Osteocyte (in vitro differentiated cells): ENCODE data around the gene SAP30BP. TPM values are rescaled to one million over a fixed set of nuclear protein-coding genes. Genes with fewer than 3 reads are reported as not detected.

Experiments
- DNase-seq: peaks from one replicate; pipeline ENCODE4 v3.0.0; 2021; ENCODE audit warnings: mixed read lengths; ENCODE audit not compliant: unreplicated experiment; ENCODE audit errors: extremely low spot score
- H3K27ac Mint-ChIP-seq: one replicate; pipeline ENCODE4 v1.8.0; 2021; ENCODE audit warnings: mild to moderate bottlenecking, mixed read lengths; ENCODE audit not compliant: unreplicated experiment
- H3K27me3 Mint-ChIP-seq: one replicate; pipeline ENCODE4 v1.8.0; 2021; ENCODE audit warnings: mixed read lengths; ENCODE audit not compliant: unreplicated experiment
- H3K36me3 Mint-ChIP-seq: one replicate; pipeline ENCODE4 v1.8.0; 2021; ENCODE audit warnings: mixed read lengths; ENCODE audit not compliant: unreplicated experiment
- H3K4me1 Mint-ChIP-seq: one replicate; pipeline ENCODE4 v1.8.0; 2021; ENCODE audit warnings: mixed read lengths; ENCODE audit not compliant: unreplicated experiment
- H3K4me3 Mint-ChIP-seq: one replicate; pipeline ENCODE4 v1.8.0; 2021; ENCODE audit warnings: mild to moderate bottlenecking, moderate library complexity, mixed read lengths; ENCODE audit not compliant: unreplicated experiment
- H3K9me3 Mint-ChIP-seq: one replicate; pipeline ENCODE4 v1.8.0; 2021; ENCODE audit warnings: mixed read lengths; ENCODE audit not compliant: unreplicated experiment
- total RNA-seq: library from RNA; stranded (reverse); gene quantifications from 2 replicates; pipeline ENCODE4 v1.2.1, GENCODE V29; 2021
- TF ChIP-seq, protein P1 (sequence below): fragments of 200-600 bp; sonication (generic); IDR thresholded peaks from 2 replicates; pipeline ENCODE4 v1.5.0; 2021; ENCODE audit warnings: antibody characterized with exemption, mild to moderate bottlenecking, moderate library complexity

The SAP30BP gene
- total RNA-seq, 1 donor from 2014 or later = 103 TPM

DNA sequence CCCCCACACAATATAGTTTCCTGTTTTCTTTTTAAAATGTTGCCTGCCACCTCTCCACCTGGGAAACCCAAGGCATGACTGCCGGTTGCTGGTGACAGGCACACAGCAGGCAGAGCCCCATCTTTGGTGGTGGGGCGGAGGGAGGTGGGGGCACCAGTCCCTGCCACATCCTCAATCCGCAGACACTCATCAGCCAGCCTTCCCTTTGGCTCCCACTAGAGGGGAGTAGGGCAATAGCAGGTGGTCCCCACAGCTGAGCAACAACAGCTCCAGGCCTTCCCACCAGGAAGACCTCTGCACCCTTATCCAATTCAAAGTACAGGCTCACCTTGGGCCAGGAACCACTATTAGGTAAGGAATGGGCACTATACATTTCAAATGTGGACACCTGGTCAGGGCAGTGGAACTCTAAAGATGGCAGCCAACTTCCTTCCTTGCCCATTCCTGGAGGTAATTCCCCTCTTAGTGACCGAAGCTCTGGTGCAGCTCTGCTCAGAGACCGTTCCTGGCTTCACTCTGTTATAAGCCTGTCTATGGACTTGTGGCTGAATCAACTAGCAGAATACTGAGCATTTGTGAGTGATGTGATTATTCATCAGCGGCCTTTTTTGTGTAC lies 14.1 kb upstream of the SAP30BP start:
- no peak for DNase-seq
- H3K27ac Mint-ChIP-seq = no peak overlapping the region
- TF ChIP-seq, protein P1, sequence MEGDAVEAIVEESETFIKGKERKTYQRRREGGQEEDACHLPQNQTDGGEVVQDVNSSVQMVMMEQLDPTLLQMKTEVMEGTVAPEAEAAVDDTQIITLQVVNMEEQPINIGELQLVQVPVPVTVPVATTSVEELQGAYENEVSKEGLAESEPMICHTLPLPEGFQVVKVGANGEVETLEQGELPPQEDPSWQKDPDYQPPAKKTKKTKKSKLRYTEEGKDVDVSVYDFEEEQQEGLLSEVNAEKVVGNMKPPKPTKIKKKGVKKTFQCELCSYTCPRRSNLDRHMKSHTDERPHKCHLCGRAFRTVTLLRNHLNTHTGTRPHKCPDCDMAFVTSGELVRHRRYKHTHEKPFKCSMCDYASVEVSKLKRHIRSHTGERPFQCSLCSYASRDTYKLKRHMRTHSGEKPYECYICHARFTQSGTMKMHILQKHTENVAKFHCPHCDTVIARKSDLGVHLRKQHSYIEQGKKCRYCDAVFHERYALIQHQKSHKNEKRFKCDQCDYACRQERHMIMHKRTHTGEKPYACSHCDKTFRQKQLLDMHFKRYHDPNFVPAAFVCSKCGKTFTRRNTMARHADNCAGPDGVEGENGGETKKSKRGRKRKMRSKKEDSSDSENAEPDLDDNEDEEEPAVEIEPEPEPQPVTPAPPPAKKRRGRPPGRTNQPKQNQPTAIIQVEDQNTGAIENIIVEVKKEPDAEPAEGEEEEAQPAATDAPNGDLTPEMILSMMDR = peak; percentile 73
- H3K9me3 Mint-ChIP-seq = no peaks in the 10 kb centered on the region
- no peaks in the 10 kb centered on the region for H3K27me3 Mint-ChIP-seq
- H3K4me1 Mint-ChIP-seq = no peaks in the 10 kb centered on the region
- H3K4me3 Mint-ChIP-seq = no peak overlapping the region
- peaks cover 28% of the 10 kb centered on the region for H3K36me3 Mint-ChIP-seq

DNA sequence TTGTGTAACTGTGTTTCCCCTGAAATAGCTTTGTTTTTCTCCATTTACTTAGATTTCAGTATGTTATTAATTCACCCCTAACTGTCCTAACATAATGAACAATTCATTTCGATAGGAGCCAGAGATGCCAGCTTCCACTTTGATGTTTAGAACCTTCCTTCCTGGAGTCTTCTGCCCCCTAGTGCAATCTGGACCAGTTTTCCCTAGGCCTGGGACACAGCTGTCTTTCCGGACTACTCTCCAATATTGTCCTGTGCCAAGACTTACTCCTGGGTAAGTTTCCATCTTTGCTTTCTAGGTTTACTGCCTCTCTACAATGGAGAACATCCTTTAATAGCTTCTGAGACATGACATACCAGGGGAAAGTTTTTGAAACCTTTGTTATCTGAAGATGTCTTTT lies 13.0 kb upstream of the SAP30BP start:
- no peak overlapping the region for H3K4me3 Mint-ChIP-seq
- no peaks in the 10 kb centered on the region for H3K4me1 Mint-ChIP-seq
- H3K27me3 Mint-ChIP-seq = no peaks in the 10 kb centered on the region
- H3K27ac Mint-ChIP-seq = peak overlapping the region; percentile 2
- H3K36me3 Mint-ChIP-seq = peaks cover 22% of the 10 kb centered on the region
- H3K9me3 Mint-ChIP-seq = no peaks in the 10 kb centered on the region
- TF ChIP-seq, protein P1 = peak; percentile 12
- DNase-seq = no peak

DNA sequence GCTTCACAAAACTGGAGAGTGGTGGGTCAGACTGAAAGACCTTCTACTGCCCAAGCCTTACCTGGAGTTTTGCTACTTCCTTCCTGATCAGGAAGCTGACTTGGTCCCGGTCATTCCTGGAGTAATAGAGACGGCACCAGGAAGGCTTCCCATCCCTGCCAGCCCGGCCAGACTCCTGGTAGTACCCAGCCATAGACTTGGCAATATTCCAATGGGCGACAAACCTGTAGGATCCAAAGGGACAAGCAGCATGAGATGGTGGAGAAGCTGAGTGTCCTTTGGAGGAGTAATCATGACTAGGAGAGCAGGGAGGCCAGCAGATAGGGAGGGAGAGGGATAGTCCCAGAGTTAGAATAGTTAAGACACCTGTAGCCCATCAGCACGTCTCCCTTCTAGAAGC lies 8.9 kb upstream of the SAP30BP start:
- no peak overlapping the region for H3K4me3 Mint-ChIP-seq
- H3K4me1 Mint-ChIP-seq = no peaks in the 10 kb centered on the region
- H3K27ac Mint-ChIP-seq = no peak overlapping the region
- no peaks in the 10 kb centered on the region for H3K27me3 Mint-ChIP-seq
- peaks cover 8% of the 10 kb centered on the region for H3K36me3 Mint-ChIP-seq
- TF ChIP-seq, protein P1 = no peak
- no peaks in the 10 kb centered on the region for H3K9me3 Mint-ChIP-seq
- DNase-seq = no peak

DNA sequence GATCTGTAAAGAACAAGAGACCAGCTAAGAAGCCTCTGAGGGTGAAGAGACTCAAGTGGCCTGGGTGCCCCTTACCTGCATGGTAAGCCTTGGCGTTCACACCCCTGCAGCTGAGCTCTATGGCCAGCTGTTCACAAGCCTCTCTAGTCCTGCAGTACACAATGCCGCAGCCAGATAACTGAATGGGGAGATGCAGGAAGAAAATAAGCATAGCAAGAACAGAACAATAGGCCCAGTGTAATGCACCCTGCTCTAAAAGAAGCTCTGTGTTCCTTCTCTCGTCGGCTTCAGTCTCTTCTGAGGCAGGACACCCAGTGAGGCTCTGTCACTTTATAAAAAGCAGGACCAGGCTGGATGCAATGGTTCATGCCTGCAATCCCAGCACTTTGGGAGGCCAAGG lies 5.6 kb upstream of the SAP30BP start:
- Mint-ChIP-seq H3K9me3 (no peaks in the 10 kb centered on the region), H3K27ac (no peak overlapping the region), H3K4me1 (peaks cover 9% of the 10 kb centered on the region), H3K4me3 (no peak overlapping the region), H3K36me3 (peaks cover 11% of the 10 kb centered on the region), H3K27me3 (no peaks in the 10 kb centered on the region)
- no peak for DNase-seq
- TF ChIP-seq, protein P1 = no peak

- no peaks in the 10 kb centered on the region for H3K9me3 Mint-ChIP-seq
- H3K36me3 Mint-ChIP-seq = peaks cover 11% of the 10 kb centered on the region
- DNase-seq = no peak
- H3K27me3 Mint-ChIP-seq = no peaks in the 10 kb centered on the region
- no peak overlapping the region for H3K4me3 Mint-ChIP-seq
- H3K4me1 Mint-ChIP-seq = peaks cover 9% of the 10 kb centered on the region
- TF ChIP-seq, protein P1 = no peak
- no peak overlapping the region for H3K27ac Mint-ChIP-seq
Measured at GRCh38 chr17:75662511-75662910, 4.6 kb upstream of the SAP30BP start.
